Stimulated activated CD8-positive, alpha-beta memory T cell treated with anti-CD3 and anti-CD28 coated beads, Interleukin-4, amount 100 ng/mL, for 48 hours (primary cell): ENCODE measurements around the gene SFN.
"Not testable (repeated sequence)": the region's sequence is repeated elsewhere in the genome, so short reads cannot be mapped to it uniquely, and the experiment has no call there.

Experiments used
- DNase-seq: peaks from one replicate; pipeline ENCODE4 v3.0.0-alpha.2; 2020

The SFN gene

DNA sequence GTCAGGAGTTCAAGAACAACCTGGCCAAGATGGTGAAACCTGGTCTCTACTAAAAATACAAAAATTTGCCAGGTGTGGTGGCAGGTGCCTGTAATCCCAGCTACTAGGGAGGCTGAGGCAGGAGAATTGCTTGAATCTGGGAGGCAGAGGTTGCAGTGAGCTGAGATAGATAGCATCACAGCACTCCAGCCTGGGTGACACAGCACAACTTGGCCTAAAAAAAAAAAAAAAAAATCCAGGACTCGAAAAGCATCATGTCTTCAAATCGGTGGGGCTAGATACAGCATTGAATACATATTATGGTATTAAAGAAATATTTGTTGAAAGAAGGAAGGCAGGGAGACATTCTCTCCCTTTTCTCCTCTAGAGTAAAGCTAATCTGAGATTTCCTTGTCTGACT is 10.1 kb downstream of the SFN start:
- not testable (repeated sequence) for DNase-seq

- no peak for DNase-seq
These were observed 11.9 kb downstream of the SFN start for GRCh38 chr1:26874896-26875295.

- DNase-seq = no peak
These were observed 14.4 kb downstream of the SFN start for GRCh38 chr1:26877326-26877725.

- no peak for DNase-seq
These were observed 16.8 kb downstream of the SFN start for GRCh38 chr1:26879793-26880192.

- DNase-seq = not testable (repeated sequence)
These were observed 18.7 kb downstream of the SFN start for GRCh38 chr1:26881611-26882010.

DNA sequence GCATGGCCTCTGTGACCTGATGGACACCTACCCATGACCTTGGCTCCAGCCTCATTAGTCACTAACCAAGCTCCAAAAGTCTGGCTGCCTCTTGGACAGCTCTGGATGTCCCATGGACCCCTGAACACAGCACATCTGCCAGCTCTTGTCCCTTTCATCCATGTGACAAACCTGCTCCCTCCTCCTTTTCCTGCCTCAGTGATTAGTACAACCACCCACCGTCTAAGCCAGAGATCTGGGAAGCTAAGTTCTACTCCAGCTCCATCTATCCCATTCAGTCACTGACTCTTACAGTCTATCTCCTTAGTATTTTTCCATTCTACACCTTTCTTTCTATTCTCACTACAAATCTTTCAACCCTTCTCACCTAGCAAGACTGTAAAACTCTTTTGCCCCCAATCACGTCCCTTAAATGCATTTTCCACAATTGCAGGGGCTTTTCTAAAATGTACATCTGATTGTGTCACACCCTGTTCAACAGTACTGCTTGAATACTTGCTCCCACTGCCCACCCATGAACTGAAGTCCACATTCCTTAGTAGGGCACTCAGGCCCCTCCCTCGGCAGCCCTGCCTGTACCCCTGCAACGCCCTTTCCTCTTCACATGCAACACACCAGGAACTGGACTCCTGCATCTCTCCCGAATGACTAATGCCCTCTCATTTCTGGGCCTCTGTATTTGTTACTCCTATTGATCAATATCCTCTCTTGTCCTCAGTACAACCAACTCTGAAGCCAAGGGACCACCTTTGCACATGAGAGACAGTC is 19.9 kb downstream of the SFN start:
- no peak for DNase-seq

DNA sequence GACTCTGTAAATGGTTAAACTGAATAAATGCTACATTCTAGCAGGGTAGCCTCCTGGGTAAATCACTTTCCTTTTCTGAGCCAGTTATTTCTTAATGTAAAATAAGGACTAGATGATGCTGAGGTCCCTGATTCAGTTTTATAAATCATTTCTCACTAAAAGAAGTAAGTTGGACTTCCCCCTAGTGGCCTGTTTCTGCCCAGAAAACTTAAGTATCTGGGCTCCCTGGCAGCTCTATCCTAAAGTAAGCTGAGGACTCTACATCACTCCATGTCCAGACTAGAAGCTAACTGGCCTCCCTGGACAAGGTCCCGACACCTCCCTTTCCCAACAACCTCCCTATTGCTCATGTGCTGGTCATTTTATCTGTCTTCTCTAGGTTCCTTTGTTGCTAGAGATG is 24.2 kb downstream of the SFN start:
- DNase-seq = no peak

DNA sequence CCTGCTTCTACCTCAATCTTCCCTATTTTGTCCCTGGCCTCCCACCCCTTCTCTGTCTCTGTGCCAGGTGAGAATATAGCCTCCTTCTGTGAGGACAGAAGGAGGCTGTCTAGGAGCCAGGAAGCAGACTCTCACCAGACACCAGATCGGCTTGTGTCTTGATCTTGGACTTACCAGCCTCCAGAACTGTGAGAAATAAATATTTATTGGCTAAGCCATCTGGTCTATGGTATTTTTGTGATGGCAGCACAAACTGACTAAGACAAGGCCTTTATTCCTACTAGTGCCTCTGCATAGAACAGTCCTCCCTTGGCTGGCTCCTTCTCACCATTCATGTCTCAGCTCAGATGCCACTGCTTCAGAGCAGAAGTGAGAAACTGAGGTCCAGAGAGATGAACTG is 25.3 kb downstream of the SFN start:
- no peak for DNase-seq

GRCh38 chr1:26889551-26890466 is 26.9 kb downstream of the SFN start, which contains the start of gene GPN2:
GPN2 (minus strand) TSS chr1:26890283; CDS start chr1:26890096, 187 bp downstream.
- peak; percentile 85 for DNase-seq

DNA sequence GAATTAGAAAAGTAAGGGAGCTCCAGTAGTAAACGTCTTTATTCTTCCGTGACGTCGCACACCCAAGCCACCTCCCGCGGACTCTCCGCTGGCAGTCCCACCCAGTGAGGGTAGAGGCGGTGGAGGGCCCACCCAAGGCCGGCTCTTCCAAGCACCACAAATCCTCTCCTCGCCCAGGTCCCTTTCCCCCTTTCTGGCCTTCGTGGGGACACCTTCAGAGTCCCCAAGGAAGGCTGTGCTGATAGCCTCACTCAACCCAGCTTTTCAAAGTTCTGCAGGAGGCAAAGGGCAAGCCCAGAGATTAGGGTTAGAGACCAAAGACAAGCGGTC is 27.5 kb downstream of the SFN start:
- no peak for DNase-seq

GRCh38 chr1:26894263-26894662 is 31.3 kb downstream of the SFN start:
- DNase-seq = no peak

DNA sequence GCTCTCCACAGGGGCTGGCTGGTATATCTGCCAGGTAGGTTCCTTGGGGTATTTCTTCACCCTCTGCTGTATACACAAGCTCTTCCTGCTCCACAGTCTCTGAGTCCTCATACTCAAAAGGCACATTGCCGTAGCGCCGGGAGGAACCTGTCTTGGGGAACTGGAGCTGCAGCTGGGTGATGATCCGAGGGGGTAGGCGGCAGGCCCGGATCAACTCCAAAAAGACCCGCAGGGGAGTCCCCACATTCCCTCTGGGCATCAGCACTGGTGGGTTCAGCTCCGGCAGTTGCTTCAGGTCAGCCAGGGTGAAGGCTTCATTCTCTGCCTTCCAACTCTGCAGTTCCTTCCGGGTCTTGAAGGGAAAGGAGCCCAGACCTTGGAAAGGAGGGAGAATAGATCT is 34.4 kb downstream of the SFN start:
- no peak for DNase-seq

- peak; percentile 92 for DNase-seq
These were observed 37.3 kb downstream of the SFN start, which contains the start of gene GPATCH3 for GRCh38 chr1:26900001-26900814. GPATCH3 (minus strand) TSS chr1:26900467; CDS start chr1:26900442, 25 bp downstream.

DNA sequence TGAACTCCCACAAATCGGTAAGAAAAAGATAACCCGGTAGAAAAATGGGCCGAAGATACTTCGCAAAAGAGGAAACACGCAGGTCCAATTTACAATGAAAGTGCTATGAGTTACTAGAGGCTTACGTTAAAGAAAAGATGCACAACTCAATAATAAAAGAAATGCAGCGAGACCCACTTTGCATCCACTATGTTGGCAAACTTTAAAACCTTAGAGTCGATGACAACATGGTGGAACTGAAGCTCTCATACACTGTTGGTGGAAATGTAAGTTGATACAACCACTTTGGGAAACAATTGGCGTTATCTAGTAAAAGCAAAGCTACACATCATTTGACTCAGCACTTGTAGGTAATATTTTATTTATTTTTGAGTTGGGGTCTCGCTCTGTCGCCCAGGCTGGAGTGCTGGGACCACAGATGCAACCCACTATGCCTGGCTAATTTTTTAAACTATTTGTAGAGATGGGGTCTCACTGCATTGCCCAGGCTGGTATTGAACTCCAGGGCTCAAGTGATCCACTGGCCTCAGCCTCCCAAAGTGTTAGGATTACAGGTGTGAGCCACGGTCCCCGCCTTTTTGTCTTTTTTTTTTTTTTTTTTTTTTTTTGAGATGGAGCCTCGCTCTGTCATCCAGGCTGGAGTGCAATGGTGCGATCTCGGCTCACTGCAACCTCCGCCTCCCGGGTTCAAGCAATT is 38.0 kb downstream of the SFN start:
- no peak for DNase-seq

DNA sequence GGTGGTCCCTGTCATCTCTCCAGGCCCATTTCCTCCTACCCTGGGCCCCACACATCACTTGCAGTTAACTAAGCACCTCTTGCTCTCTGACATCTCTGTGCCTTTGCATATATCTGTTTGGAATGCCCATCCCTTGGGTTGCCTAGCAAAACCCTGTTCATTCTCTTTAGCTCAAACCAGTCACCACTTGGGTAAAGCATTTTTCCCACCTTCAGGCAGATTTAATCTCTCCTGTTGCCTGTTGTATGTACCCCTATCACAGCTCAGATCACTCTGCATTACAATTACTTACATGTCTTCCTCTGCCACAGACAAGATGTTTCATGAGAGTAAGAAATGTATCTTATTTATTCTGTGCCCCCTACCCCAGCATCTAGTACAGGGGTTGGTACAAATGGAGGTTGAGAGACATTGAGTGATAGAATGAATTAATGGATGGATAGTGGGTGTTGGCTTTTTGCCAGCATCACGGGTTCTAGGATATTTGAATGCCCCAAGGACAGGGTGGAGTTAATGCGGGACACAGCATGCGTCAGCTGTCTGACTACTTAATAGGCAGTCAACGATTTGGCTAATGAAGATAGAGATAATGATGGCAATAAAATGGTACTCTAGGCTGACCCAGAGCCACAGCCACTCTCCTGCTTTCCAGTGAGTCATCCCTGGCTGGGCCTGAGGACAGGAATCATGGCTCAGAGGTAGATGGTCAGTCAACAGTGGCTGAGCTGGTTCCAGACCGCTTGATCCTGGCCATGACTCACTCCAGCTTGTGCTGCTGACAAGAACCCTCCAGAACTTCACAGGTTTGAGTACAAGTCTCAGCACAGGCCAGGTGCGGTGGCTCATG is 44.3 kb downstream of the SFN start:
- DNase-seq = no peak

DNA sequence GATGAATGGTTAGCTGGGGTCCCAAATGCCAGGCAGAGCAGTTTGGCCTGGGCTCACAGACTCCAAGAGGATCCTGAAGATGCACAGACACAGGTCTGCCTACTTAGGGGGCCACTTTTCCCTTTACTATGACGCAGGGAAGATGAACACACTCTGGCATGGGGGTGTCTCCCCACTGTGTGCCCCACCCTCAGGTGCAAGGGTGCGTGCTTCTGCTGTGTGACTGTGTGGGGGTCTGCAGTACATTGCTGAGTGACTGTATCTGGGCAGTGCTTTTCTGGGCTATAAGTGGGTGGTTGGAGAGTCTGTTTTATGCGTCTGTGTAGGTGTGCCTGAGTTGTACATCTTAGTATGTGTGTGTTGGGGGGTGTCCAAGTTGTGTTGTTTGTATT is 47.0 kb downstream of the SFN start:
- no peak for DNase-seq

DNA sequence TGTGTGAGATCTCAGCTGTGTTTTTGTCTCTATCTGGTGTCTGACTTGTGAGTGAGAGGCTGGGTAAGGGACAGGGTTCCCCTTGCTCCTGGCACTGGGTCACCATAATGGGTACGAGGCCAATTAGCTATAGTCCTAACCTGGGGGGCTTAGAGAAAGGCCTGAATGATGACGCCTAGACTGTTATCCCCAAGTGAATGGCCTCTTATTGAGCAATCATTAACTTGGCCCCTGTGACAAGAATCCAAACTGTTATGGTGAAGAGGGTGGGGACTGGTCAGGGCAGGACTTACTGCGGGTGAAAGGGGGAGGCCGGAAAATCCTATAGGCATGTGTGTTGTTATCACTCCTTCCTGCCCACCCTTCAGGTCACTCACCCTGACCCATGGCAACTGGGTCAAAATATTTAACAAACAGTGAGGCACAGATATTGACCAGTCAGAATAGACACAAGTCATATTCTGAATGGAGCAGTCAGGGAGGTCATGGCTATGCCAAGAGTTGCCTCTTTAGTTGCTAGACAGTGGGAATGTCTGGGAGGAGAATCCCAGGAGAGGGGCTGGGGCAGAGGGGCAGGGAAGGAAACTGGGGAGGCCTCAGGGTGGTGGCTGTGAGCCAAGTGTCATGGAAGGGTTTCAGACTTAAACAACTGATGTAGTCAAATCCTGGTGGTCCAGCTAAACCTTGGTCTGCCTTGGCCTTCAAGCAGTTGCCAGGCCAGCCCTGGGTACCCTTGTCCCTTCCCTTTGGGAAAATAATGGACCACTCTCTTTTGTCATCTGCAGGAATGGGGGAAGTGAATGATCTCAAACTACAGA is 47.6 kb downstream of the SFN start:
- DNase-seq = no peak

GRCh38 chr1:26911399-26912146 is 48.6 kb downstream of the SFN start:
- DNase-seq = no peak

DNA sequence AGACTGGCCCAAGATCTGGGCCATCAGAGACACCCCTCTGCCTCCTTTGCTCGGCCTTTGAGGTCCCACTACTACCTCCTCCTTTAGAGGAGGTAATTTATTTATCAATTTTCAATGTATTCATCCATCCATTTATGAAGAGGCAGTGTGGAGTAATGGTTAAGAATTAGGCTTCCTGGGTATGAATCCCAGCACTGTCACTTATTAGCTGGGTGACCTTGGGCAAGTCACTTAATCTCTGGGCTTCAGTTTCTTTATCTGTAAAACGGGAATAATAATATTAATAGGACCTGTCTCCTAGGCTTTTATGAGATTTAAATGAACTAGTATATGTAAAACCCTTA is 49.2 kb downstream of the SFN start:
- DNase-seq = no peak

DNA sequence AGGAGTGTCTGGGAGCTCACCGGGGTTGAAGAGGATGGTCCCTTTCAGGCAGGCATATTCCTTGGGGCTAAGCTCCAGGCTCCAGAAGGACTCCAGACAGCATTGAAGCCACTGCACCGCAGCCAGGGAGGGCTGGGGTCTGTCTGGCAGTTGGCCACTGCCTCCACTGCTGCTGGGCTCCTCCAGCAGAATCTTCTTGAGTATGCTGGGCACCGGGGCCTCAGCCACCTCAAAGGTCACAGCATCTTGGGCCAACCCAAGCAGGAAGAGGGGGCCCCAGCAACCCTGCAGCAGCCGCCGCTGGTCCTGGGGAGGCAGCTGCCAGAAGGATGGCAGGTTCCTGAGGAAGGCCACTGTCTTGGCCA is 50.4 kb downstream of the SFN start:
- no peak for DNase-seq
